NB4 (cell line): Measurements from ENCODE around the gene SLC35E4.
"Not testable (repeated sequence)": the region's sequence is repeated elsewhere in the genome, so short reads cannot be mapped to it uniquely, and the experiment has no call there.

Source experiments
- DNase-seq: peaks from one replicate; pipeline ENCODE4 v3.0.0; 2010; ENCODE audit warnings: low read depth
- H3K4me3 ChIP-seq: one replicate; pipeline ENCODE4 v1.5.1; 2011; ENCODE audit warnings: mild to moderate bottlenecking, low read depth, low read length, moderate library complexity
- MYC ChIP-seq: IDR thresholded peaks from 2 replicates; pipeline ENCODE4 v1.6.1; 2011; ENCODE audit warnings: low read depth, low read length
- POLR2A ChIP-seq: IDR thresholded peaks from 2 replicates; pipeline ENCODE4 v1.6.1; 2011; ENCODE audit warnings: mild to moderate bottlenecking; ENCODE audit not compliant: insufficient read length; ENCODE audit errors: extremely low read depth
- TF ChIP-seq, protein P1 (sequence below): IDR thresholded peaks from one replicate; pipeline ENCODE4 v1.5.1; 2012; ENCODE audit warnings: low read depth, low read length
- TF ChIP-seq, protein P2 (sequence below): IDR thresholded peaks from 2 replicates; pipeline ENCODE4 v1.6.1; 2011; ENCODE audit warnings: low read depth, low read length

SLC35E4 gene

DNA sequence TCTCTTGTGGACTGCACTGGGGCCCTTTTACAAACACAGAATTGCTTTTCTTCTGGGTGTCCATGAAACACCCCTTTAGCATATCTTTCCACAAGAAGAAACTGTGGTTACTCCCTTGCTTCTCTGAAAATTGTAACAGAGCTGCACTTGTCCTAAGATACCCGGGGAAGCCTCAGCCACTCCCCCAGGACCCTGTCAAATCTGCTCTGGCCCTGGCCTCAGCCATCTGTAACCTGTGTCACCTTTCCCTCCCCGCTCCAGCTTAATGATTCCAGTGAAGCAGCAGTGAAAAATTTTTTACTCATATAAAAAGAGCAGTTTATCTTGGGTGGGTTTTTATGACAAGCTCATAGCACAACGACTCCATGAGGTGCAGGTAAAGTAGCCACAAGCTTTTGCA, 35.5 kb downstream of the SLC35E4 start:
- TF ChIP-seq, protein P1, sequence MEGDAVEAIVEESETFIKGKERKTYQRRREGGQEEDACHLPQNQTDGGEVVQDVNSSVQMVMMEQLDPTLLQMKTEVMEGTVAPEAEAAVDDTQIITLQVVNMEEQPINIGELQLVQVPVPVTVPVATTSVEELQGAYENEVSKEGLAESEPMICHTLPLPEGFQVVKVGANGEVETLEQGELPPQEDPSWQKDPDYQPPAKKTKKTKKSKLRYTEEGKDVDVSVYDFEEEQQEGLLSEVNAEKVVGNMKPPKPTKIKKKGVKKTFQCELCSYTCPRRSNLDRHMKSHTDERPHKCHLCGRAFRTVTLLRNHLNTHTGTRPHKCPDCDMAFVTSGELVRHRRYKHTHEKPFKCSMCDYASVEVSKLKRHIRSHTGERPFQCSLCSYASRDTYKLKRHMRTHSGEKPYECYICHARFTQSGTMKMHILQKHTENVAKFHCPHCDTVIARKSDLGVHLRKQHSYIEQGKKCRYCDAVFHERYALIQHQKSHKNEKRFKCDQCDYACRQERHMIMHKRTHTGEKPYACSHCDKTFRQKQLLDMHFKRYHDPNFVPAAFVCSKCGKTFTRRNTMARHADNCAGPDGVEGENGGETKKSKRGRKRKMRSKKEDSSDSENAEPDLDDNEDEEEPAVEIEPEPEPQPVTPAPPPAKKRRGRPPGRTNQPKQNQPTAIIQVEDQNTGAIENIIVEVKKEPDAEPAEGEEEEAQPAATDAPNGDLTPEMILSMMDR: no peak
- TF ChIP-seq, protein P2, sequence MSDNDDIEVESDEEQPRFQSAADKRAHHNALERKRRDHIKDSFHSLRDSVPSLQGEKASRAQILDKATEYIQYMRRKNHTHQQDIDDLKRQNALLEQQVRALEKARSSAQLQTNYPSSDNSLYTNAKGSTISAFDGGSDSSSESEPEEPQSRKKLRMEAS: no peak
- TF ChIP-seq POLR2A (no peak), MYC (no peak)
- DNase-seq: no peak
- no peak overlapping the region for H3K4me3 ChIP-seq

DNA sequence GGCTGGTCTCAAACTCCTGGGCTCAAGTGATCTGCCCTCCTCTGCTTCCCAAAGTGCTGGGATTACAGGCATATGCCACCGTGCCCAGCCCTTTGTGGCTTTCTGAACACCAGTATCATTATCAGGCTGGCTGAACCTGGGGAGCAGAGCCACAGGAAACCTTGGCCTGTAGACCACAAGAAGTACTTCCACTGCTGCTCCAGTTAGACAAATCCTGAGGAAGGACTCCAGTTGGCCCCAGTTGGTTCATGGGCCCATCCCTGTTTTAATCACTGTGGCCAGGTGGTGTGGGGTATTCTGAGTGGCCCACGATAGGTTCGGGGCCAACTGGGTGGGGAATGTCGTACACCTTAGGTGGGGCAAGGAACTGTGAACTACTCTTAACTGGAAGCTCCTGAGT, 37.6 kb downstream of the SLC35E4 start:
- no peak overlapping the region for H3K4me3 ChIP-seq
- TF ChIP-seq MYC: no peak
- TF ChIP-seq POLR2A: no peak
- TF ChIP-seq, protein P1: no peak
- TF ChIP-seq, protein P2: no peak
- DNase-seq: no peak

GRCh38 chr22:30674482-30674881, 38.9 kb downstream of the SLC35E4 start:
- TF ChIP-seq, protein P1: no peak
- TF ChIP-seq MYC: no peak
- no peak for TF ChIP-seq POLR2A
- TF ChIP-seq, protein P2: no peak
- H3K4me3 ChIP-seq: no peak overlapping the region
- no peak for DNase-seq

DNA sequence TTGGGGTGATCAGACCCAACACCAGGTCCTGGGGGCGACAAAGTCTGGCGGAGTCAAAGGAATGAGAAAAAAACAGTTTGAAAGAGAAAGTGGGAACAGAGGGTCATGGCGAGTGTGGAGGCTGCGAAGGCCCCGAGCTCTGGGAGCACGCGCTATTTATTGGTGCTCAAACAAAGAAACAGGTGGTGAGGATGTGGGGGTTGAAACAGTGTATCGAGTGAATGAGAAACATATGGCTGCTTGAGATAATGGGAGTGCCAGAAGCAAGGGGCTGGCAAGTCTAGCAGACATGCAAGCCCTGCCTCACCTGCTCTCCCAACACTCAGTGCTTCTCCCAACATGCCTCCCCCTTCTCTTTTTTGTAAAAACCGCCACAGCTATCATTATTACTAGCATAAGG, 39.9 kb downstream of the SLC35E4 start:
- no peak overlapping the region for H3K4me3 ChIP-seq
- TF ChIP-seq, protein P2: no peak
- TF ChIP-seq, protein P1: no peak
- TF ChIP-seq POLR2A (no peak), MYC (no peak)
- DNase-seq: no peak

DNA sequence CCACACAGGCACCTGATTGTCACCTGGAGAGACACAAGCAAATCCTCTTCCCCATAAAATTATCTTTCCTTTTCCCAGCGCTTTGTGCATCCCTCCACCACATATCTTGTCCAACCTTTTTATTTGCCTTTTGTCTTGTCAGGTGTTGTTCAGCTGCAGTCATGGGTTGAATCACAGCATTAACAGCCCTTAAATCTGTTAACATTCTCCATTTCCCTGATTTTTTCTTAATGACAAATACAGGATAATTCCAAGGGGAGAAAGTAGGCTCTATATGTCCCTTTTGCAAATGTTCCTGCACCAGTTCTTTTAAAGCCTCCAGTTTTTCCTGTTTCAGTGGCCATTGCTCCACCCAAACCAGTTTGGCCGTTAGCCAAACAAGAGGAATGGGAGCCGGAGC, 41.0 kb downstream of the SLC35E4 start:
- not testable (repeated sequence) for DNase-seq, H3K4me3 ChIP-seq

- not testable (repeated sequence) for H3K4me3 ChIP-seq, DNase-seq
These were observed 44.5 kb downstream of the SLC35E4 start for GRCh38 chr22:30679895-30680690.
